ENCODE data around the gene HSF4.

HSF4 gene

DNA sequence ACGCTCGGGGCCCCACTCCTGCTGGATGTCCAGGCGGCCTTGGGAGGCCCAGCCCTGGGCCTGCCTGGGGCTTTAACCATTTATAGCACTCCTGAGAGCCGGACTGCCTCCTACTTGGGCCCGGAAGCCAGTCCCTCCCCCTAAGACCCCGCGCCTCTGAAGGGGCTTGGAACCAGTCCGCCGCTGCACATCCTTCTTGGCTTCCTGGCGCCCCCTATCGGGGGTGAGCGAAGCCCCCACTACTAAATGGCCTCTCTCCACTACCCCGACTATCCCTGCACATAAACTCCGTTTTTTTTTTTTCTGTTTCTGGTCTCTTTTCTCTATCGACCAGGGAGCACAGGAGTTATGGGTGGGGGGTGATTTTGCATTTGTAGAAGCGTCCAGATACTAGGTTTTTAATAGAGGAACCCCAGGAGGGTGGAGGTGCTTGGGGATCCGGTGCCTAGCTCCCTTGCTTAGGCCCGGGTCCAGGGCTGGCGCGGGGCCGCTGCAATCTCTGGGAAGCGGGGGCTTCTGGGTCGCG is 5.2 kb downstream of the HSF4 start:
- H3K4me1 Mint-ChIP-seq (ENCODE audit: low read depth): peaks cover 35% of the 10 kb centered on the region
- peak overlapping the region; percentile 66 for H3K4me3 Mint-ChIP-seq
- peak; percentile 51 for DNase-seq
- H3K27me3 Mint-ChIP-seq: peaks cover 86% of the 10 kb centered on the region
- H3K27ac Mint-ChIP-seq: peak overlapping the region; percentile 48
- H3K36me3 Mint-ChIP-seq (ENCODE audit: low read depth): no peaks in the 10 kb centered on the region
- H3K9me3 Mint-ChIP-seq: no peaks in the 10 kb centered on the region

DNA sequence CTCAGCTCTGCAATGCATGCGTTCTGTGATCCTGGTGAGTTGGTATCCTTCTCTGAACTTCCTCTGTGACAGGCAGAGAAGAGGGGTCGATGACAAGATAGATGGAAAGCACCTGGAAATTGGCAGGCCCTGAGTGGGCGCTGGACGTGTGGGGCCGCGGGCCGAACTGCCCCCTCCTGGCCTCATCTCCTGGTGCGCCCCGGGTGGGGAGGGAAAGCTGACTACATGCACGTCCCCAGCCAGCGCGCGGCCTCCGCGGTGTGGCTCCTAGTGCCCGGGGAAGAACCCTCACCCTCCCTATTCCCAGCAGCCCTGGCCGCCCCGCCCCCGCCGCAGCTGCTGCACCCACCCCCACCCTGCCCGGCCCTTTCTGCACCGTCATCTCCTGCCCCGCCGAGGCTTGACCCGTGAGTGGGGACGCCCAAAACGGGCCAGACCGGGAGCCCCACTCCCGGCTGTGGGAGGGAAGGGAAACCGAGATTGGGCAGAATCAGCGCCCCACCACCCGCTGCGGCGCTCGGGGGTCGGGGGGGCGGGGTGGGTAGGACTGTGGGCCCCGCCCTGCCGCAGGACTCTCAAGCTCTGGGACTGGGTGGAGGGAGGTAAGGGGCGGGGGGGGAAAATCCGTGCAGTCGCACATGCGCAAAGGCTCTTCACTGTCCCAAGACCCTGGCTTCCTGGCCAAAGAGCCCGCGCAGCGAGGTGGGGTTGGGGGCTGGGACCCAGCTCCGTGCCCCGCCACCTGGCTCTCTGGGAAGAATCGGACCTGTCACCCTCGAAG is 5.8 kb downstream of the HSF4 start, which contains the start of gene NOL3:
Gene NOL3 (plus strand): TSS at position 371 of the 781 bp plus-strand sequence.
- peak within 1 kb of the TSS; percentile 48 for H3K27ac Mint-ChIP-seq
- H3K27me3 Mint-ChIP-seq: peaks cover 84% of the 10 kb centered on the region
- peaks cover 31% of the 10 kb centered on the region for H3K4me1 Mint-ChIP-seq (ENCODE audit: low read depth)
- no peaks in the 10 kb centered on the region for H3K36me3 Mint-ChIP-seq (ENCODE audit: low read depth)
- peak; percentile 59 for DNase-seq
- no peaks in the 10 kb centered on the region for H3K9me3 Mint-ChIP-seq
- H3K4me3 Mint-ChIP-seq: peak within 1 kb of the TSS; percentile 66

DNA sequence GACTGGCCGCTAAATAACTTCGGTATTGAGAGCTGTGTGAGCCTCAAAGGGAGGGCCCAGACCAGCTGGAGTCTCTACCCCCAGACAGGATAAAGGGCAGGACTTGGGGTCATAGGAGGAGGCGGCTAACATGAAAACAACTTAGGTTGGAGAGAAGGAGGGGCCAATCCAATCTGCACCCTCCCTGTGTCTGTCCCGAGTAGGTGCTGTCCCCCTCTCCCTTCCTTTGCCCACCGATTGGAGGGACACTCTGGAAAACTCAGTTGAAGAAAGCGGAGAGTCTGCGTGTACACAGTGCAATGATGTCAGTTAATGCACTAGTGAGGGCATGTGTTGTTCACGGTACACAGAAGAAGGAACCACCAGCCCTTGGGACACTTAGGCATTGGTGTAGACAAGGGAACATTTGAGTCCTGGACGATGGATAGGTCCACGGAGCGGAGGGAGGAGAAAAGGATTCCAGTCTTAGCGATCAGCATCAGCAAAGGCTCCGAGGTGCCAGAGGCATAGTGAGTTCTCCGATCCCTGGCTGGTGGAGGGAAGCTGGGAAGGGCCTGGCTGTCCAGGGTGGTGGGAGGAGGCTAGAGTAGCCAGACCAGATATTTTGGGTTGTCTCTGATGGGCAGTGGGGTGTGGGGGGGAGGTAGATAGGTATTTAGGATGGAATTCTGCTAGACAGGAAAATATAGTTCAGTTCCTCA is 6.6 kb downstream of the HSF4 start:
- DNase-seq: no peak
- Mint-ChIP-seq H3K9me3 (no peaks in the 10 kb centered on the region), H3K4me1 (ENCODE audit: low read depth) (peaks cover 29% of the 10 kb centered on the region), H3K27ac (no peak overlapping the region), H3K36me3 (ENCODE audit: low read depth) (no peaks in the 10 kb centered on the region), H3K27me3 (peaks cover 86% of the 10 kb centered on the region), H3K4me3 (peak overlapping the region; percentile 46)

DNA sequence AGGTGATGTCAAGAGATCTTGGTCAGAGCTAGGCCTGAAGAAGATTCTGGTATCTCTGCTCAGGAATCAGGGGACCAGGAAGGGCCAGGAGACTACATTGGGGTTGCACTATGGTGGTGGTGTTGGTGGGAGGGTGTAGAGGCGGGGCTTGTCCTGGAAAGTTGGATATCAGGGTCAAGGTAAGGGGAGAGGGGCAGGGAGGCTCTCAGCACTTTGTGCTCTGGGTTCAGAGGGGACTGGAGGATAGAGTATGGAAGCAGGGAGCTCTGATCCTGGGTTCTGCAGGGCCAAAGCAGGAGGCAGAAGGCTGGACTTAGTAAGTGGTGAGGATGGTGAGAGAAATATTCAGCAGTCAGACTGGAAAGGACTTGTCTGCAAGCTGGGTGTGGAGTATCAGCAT is 8.8 kb downstream of the HSF4 start:
- Mint-ChIP-seq H3K4me1 (ENCODE audit: low read depth) (peaks cover 33% of the 10 kb centered on the region), H3K4me3 (peak overlapping the region; percentile 68), H3K9me3 (no peaks in the 10 kb centered on the region), H3K27ac (no peak overlapping the region), H3K27me3 (peaks cover 82% of the 10 kb centered on the region), H3K36me3 (ENCODE audit: low read depth) (no peaks in the 10 kb centered on the region)
- DNase-seq: no peak

DNA sequence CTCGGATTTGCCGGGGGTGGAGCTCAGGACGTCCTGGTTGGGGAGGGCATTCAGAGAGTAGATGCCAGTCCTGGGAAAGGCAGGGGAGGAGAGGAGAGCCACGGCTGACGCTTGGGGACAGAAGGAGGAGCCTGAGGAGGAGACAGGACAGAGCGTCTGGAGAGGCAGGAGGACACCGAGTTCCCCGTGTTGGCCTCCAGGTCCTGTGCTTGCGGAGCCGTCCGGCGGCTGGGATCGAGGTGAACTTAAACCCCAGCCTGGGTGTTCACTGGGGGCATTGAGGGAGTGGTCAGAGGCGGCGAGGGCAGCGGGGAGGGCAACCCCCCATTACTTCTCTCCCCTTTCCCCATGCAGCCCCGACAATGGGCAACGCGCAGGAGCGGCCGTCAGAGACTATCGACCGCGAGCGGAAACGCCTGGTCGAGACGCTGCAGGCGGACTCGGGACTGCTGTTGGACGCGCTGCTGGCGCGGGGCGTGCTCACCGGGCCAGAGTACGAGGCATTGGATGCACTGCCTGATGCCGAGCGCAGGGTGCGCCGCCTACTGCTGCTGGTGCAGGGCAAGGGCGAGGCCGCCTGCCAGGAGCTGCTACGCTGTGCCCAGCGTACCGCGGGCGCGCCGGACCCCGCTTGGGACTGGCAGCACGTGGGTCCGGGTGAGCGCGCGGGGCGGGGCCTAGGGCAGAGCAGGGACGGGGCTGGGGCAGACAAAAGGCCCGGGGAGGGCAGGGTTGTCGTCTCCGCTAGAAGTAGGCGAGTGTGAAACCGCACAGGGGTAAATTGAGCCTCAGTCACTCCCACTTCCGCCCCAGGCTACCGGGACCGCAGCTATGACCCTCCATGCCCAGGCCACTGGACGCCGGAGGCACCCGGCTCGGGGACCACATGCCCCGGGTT is 9.5 kb downstream of the HSF4 start:
- Mint-ChIP-seq H3K27me3 (peaks cover 81% of the 10 kb centered on the region), H3K9me3 (no peaks in the 10 kb centered on the region), H3K4me1 (ENCODE audit: low read depth) (peaks cover 39% of the 10 kb centered on the region), H3K27ac (no peak overlapping the region), H3K4me3 (peak overlapping the region; percentile 68), H3K36me3 (ENCODE audit: low read depth) (no peaks in the 10 kb centered on the region)
- peak; percentile 76 for DNase-seq

DNA sequence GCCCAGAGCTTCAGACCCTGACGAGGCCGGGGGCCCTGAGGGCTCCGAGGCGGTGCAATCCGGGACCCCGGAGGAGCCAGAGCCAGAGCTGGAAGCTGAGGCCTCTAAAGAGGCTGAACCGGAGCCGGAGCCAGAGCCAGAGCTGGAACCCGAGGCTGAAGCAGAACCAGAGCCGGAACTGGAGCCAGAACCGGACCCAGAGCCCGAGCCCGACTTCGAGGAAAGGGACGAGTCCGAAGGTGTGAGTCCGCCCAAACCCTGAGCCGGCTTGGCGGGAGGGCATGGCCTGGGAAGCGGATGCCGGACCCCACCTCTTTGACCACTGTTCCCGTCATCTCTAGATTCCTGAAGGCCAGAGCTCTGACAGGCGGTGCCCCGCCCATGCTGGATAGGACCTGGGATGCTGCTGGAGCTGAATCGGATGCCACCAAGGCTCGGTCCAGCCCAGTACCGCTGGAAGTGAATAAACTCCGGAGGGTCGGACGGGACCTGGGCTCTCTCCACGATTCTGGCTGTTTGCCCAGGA is 10.2 kb downstream of the HSF4 start:
- H3K4me3 Mint-ChIP-seq: no peak overlapping the region
- no peaks in the 10 kb centered on the region for H3K9me3 Mint-ChIP-seq
- peaks cover 78% of the 10 kb centered on the region for H3K27me3 Mint-ChIP-seq
- H3K27ac Mint-ChIP-seq: no peak overlapping the region
- no peak for DNase-seq
- H3K4me1 Mint-ChIP-seq (ENCODE audit: low read depth): peaks cover 37% of the 10 kb centered on the region
- no peaks in the 10 kb centered on the region for H3K36me3 Mint-ChIP-seq (ENCODE audit: low read depth)

DNA sequence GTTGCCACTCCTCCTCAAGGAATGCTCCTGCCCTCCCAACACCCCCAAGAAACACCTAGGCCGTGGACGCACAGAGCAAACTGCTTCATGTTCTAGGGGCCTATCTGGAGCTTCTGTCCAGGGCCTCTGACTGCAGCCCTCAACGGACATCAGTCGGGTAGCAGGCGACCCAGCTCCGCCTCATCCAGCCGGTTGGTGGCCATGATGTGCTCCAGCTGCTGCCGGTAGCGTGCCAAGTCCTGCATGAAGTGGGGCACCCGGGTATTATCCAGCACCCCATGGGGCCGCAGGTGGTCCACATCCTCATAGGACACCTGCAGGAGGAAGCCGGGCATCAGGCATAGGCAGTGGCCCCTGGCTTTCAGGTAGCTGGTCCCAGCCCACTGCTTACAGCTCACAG is 12.1 kb downstream of the HSF4 start:
- no peak overlapping the region for H3K27ac Mint-ChIP-seq
- H3K27me3 Mint-ChIP-seq: peaks cover 63% of the 10 kb centered on the region
- no peaks in the 10 kb centered on the region for H3K36me3 Mint-ChIP-seq (ENCODE audit: low read depth)
- H3K9me3 Mint-ChIP-seq: no peaks in the 10 kb centered on the region
- no peak for DNase-seq
- H3K4me3 Mint-ChIP-seq: no peak overlapping the region
- H3K4me1 Mint-ChIP-seq (ENCODE audit: low read depth): peaks cover 28% of the 10 kb centered on the region

DNA sequence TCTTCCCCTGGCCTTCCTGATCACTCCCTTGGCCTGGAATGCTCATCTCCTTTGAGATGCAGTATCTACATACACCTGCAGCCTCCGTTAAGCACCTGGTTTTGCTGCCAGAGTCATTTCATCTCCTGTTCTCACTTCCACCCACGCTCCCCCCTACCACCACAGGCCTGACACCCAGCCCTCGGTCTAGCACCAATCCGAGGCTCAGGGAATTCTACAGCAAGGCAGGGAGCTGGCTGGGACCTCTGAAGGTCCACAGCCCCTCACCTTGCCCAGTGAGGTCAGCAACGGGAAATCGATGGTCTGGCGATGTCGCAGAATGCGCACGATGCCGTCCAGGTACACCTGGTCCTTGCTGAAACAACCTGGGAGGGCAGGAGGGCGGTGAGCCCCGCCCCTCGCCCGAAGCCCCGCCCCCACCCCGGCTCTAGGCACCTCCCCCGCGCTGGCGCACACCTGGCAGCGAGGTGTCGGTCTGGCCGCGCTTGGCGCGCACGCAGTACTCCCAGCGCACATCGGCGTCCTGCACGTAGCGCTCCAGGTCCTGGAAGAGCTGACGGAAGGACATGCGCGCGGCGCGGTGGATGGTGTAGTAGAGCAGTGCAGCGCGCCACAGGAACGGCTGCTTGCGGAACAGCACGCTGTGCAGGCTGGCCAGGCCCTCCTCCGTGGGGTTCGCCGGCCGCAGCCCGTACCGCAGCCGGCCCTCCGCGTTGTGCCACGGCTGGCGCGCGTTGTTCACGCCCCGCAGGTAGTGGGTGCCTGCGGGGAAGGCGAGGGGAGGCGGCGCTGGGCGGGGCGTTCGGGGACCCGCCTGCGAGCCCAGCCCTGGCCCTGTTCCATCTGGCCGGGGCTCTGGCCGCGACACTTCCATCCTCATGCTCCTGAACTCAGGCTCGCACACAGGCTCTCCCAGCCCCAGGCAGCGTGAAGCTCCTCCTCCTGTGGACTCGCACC is 13.5 kb downstream of the HSF4 start:
- peak overlapping the region; percentile 37 for H3K4me3 Mint-ChIP-seq
- no peak overlapping the region for H3K27ac Mint-ChIP-seq
- H3K27me3 Mint-ChIP-seq: peaks cover 52% of the 10 kb centered on the region
- peaks cover 27% of the 10 kb centered on the region for H3K4me1 Mint-ChIP-seq (ENCODE audit: low read depth)
- no peaks in the 10 kb centered on the region for H3K9me3 Mint-ChIP-seq
- no peaks in the 10 kb centered on the region for H3K36me3 Mint-ChIP-seq (ENCODE audit: low read depth)
- peak; percentile 66 for DNase-seq

DNA sequence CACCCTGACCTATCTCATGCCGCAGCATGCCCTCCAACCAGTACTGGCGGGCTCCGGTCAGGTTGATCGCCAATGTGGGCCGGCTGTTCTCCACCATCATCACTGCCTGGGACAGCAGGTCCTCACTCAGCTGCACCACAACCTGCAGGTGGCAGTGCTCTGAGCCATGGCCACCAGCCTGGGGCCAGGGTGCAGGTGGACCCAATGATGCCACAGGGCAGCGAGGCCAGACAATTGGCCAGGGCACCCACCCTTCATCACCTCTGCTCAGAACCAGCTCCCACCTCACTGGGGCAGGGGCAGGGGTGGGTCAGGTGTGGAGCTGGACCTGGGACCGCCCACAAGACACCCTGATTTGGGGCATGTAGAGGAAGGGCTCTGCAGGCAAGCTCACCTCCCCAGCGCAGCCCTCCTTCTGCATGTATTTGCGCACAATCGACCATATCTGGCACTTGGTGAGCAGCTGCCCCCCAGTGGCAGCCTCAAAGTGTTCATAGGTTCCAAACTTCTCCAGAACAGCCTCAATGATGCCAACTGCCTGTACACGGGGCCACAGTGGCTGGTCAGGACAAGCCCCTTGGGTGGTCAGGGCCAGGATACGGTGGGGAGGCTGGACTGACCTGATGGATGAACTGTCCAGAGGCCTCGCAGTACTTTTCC is 15.0 kb downstream of the HSF4 start:
- Mint-ChIP-seq H3K4me3 (no peak overlapping the region), H3K27me3 (peaks cover 41% of the 10 kb centered on the region), H3K36me3 (ENCODE audit: low read depth) (no peaks in the 10 kb centered on the region), H3K4me1 (ENCODE audit: low read depth) (peaks cover 16% of the 10 kb centered on the region), H3K27ac (no peak overlapping the region), H3K9me3 (no peaks in the 10 kb centered on the region)
- DNase-seq: no peak

DNA sequence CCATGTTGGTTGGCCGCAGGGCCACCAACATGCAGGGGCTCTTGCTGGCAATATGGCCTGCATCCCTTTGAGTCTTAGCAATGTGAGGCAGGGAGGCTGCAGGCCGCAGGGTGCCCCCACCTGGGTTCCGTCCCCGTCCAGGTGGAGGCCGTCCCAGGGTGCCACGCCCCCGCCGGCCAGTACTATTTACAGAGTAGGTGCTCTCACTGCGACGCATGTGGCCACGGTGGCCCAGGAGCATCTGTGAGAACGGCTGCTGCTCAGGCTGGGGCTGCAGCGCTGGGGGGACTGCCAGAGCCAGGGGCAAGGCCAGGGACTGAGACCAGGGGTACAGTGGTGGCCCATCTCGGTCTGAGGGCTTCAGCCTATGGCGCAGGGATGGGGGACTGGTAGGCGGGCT is 15.6 kb downstream of the HSF4 start:
- Mint-ChIP-seq H3K27me3 (peaks cover 45% of the 10 kb centered on the region), H3K36me3 (ENCODE audit: low read depth) (no peaks in the 10 kb centered on the region), H3K4me1 (ENCODE audit: low read depth) (peaks cover 22% of the 10 kb centered on the region), H3K4me3 (no peak overlapping the region), H3K27ac (no peak overlapping the region), H3K9me3 (no peaks in the 10 kb centered on the region)
- DNase-seq: no peak

DNA sequence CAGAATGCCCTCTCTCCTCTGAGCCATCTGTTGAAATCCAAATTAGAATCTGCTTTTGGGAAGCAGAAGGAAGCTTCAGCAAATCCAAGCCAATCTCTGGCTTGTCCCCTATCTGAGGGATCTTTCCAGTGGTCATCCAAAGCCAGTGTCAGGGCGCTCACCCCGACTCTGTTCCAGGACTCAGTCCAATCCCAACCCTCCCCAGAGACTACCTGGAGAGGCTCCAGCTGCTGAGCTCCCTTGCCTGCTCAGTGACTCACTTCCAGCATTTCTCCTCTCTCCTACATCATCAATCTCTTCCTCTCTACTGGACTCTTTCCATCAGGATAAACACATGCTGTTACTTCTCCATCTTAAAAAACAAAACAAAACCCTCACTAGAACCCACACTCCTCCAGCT is 16.8 kb downstream of the HSF4 start:
- H3K27ac Mint-ChIP-seq: no peak overlapping the region
- peaks cover 38% of the 10 kb centered on the region for H3K27me3 Mint-ChIP-seq
- peaks cover 28% of the 10 kb centered on the region for H3K4me1 Mint-ChIP-seq (ENCODE audit: low read depth)
- H3K4me3 Mint-ChIP-seq: no peak overlapping the region
- H3K9me3 Mint-ChIP-seq: no peaks in the 10 kb centered on the region
- H3K36me3 Mint-ChIP-seq (ENCODE audit: low read depth): no peaks in the 10 kb centered on the region
- no peak for DNase-seq

DNA sequence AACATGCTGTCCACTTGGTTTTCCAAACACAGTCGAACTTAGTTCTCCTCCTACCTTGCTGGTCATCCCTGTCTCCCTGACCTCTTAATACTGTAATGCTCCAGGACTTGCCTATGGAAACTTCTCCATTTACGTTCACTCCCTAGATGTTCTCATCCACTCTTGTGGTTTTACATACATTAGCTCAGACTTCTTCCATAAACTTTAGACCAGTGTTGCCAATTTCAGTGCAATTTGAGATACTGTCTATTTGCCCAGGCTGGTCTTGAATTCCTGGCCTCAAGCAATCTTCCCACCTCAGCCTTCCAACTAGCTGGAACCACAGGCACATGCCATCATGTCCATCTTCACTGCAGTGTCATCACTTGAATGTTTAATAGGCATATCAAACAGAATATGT is 17.7 kb downstream of the HSF4 start:
- Mint-ChIP-seq H3K36me3 (ENCODE audit: low read depth) (no peaks in the 10 kb centered on the region), H3K4me1 (ENCODE audit: low read depth) (peaks cover 28% of the 10 kb centered on the region), H3K27ac (no peak overlapping the region), H3K9me3 (no peaks in the 10 kb centered on the region), H3K4me3 (no peak overlapping the region), H3K27me3 (peaks cover 38% of the 10 kb centered on the region)
- DNase-seq: no peak

DNA sequence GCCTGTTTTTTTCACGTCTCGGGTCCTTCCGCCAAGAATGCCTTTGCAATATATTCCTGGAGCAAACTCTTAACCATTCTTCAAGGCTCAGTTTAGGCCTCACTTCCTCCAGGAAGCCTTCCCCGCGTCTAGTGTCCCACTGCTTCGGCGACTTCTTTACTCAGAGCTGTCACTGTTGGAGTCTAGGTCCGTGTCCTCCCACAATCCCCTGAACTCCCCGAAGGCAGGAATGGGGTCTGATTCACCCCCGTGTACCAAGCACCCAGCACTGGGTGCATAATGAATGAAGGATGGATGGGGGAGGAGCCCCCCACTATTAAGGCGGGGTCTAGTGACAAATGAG is 18.7 kb downstream of the HSF4 start:
- Mint-ChIP-seq H3K4me3 (no peak overlapping the region), H3K4me1 (ENCODE audit: low read depth) (peaks cover 20% of the 10 kb centered on the region), H3K36me3 (ENCODE audit: low read depth) (no peaks in the 10 kb centered on the region), H3K27me3 (peaks cover 29% of the 10 kb centered on the region), H3K9me3 (no peaks in the 10 kb centered on the region), H3K27ac (no peak overlapping the region)
- DNase-seq: no peak
